Measurements from ENCODE around the gene CTXN2. TPM values are rescaled to one million over a fixed set of nuclear protein-coding genes. Genes with fewer than 3 reads are reported as not detected.

CTXN2 gene
- total and polyA plus RNA-seq, 4 donors, result not detected

DNA sequence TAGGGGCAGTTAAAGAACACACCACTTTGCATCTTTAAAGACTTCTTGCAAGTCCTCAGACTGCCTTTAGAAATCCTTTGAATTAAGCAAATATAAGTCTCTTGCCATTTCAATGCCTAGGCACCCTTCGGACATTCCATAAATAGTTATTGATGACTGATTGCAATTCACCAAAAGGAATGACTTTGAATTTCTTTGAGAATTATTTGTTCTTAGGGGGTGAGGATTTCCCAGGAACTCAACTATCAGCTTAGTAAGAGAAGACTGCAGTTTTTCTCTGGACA is 12.9 kb upstream of the CTXN2 start:
- H3K27me3 ChIP-seq (ENCODE audit: control insufficient read depth in 3 of 3, insufficient read depth in 3 of 3, low read length in 2 of 3), result peaks cover 0 to 25% (median 18%) of the 10 kb centered on the region in 3 donors
- 80 to 91% methylated on average over 1 of the region's 1 CpG for WGBS, 2 donors

DNA sequence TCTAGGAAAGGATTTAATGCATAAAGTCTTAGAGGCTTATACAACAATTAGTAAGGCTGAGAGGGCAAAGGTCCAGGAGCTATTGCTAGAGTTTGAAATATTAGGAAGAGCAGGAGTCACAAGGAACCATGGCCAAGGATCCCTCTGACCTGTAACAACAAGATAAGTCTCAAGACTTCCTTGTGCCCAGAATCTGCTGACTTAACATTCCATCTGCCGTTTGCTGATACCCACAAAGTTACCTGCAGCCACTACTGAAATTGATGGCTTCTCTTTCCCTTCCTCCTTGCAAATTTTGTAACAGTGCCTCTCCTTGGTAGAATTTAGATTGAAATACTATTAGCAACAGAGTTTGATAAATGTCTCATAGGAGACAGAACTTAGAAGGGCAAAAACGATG is 8.7 kb upstream of the CTXN2 start:
- Histone ChIP-seq H3K27me3 (ENCODE audit: control insufficient read depth in 3 of 3, insufficient read depth in 3 of 3, low read length in 2 of 3) (peaks cover 0 to 16% (median 9%) of the 10 kb centered on the region in 3 donors), H3K4me1 (ENCODE audit: control insufficient read depth in 5 of 5, insufficient read depth in 5 of 5, low read length in 5 of 5) (peaks cover 0 to 4% (median 0%) of the 10 kb centered on the region in 5 donors), H3K9ac (ENCODE audit: insufficient read depth in 1 of 2, low read length in 2 of 2) (no peak overlapping the region), H3K9me3 (ENCODE audit: control insufficient read depth in 4 of 4, insufficient read depth in 3 of 4, low read length in 3 of 4) (no peaks in the 10 kb centered on the region), H3K4me3 (no peak overlapping the region), H3K27ac (ENCODE audit: low read depth in 1 of 2, low read length in 1 of 2) (no peak overlapping the region), H3K36me3 (ENCODE audit: control insufficient read depth in 4 of 4, insufficient read depth in 4 of 4, low read length in 4 of 4) (no peaks in the 10 kb centered on the region)
- ATAC-seq (ENCODE audit: insufficient read depth, low FRiP score) (no peak), DNase-seq (no peak)
- TF ChIP-seq, protein P1, sequence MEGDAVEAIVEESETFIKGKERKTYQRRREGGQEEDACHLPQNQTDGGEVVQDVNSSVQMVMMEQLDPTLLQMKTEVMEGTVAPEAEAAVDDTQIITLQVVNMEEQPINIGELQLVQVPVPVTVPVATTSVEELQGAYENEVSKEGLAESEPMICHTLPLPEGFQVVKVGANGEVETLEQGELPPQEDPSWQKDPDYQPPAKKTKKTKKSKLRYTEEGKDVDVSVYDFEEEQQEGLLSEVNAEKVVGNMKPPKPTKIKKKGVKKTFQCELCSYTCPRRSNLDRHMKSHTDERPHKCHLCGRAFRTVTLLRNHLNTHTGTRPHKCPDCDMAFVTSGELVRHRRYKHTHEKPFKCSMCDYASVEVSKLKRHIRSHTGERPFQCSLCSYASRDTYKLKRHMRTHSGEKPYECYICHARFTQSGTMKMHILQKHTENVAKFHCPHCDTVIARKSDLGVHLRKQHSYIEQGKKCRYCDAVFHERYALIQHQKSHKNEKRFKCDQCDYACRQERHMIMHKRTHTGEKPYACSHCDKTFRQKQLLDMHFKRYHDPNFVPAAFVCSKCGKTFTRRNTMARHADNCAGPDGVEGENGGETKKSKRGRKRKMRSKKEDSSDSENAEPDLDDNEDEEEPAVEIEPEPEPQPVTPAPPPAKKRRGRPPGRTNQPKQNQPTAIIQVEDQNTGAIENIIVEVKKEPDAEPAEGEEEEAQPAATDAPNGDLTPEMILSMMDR (IDR thresholded peaks at IDR 0.05; ENCODE audit: control extremely low read depth, extremely low read depth), result no peak
- 56 to 57% methylated on average over 2 of the region's 2 CpGs for WGBS, 2 donors

More for the DNA sequence above, 12.9 kb upstream of the CTXN2 start:
- ATAC-seq (ENCODE audit: insufficient read depth, low FRiP score) (no peak), DNase-seq (no peak)
- Histone ChIP-seq H3K4me3 (no peak overlapping the region), H3K4me1 (ENCODE audit: control insufficient read depth in 5 of 5, insufficient read depth in 5 of 5, low read length in 5 of 5) (peaks cover 0 to 7% (median 0%) of the 10 kb centered on the region in 5 donors), H3K36me3 (ENCODE audit: control insufficient read depth in 4 of 4, insufficient read depth in 4 of 4, low read length in 4 of 4) (no peaks in the 10 kb centered on the region), H3K9me3 (ENCODE audit: control insufficient read depth in 4 of 4, insufficient read depth in 3 of 4, low read length in 3 of 4) (no peaks in the 10 kb centered on the region), H3K9ac (ENCODE audit: insufficient read depth in 1 of 2, low read length in 2 of 2) (no peak overlapping the region), H3K27ac (ENCODE audit: low read depth in 1 of 2, low read length in 1 of 2) (no peak overlapping the region)
- TF ChIP-seq, protein P1 (IDR thresholded peaks at IDR 0.05; ENCODE audit: control extremely low read depth, extremely low read depth), result no peak

DNA sequence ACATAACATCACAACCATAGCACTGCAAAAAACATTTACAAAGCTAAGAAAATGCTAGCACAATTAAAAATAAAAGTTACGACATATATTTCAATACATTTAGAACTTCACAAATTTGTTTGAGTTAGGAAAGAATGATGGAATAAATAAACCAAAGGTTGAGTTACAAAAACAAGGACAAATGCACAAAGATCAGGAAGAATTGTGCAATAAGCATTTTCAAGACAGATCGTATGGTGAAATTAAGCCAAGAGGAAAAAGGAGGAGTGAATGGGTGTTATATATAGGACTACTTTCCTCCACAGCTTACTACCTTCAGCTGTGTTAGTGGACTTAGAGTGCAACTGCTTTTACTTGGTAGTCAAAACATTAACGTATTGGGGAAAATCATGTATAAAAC is 5.9 kb upstream of the CTXN2 start:
- Histone ChIP-seq H3K4me1 (ENCODE audit: control insufficient read depth in 5 of 5, insufficient read depth in 5 of 5, low read length in 5 of 5) (no peaks in the 10 kb centered on the region), H3K9me3 (ENCODE audit: control insufficient read depth in 4 of 4, insufficient read depth in 3 of 4, low read length in 3 of 4) (no peaks in the 10 kb centered on the region), H3K4me3 (no peak overlapping the region), H3K27ac (ENCODE audit: low read depth in 1 of 2, low read length in 1 of 2) (no peak overlapping the region), H3K36me3 (ENCODE audit: control insufficient read depth in 4 of 4, insufficient read depth in 4 of 4, low read length in 4 of 4) (no peaks in the 10 kb centered on the region), H3K9ac (ENCODE audit: insufficient read depth in 1 of 2, low read length in 2 of 2) (no peak overlapping the region), H3K27me3 (ENCODE audit: control insufficient read depth in 3 of 3, insufficient read depth in 3 of 3, low read length in 2 of 3) (peaks cover 0 to 5% (median 0%) of the 10 kb centered on the region in 3 donors)
- TF ChIP-seq, protein P1 (IDR thresholded peaks at IDR 0.05; ENCODE audit: control extremely low read depth, extremely low read depth), result no peak
- WGBS, 2 donors, result 75 to 77% methylated on average over 3 of the region's 3 CpGs
- DNase-seq (no peak), ATAC-seq (ENCODE audit: insufficient read depth, low FRiP score) (no peak)

DNA sequence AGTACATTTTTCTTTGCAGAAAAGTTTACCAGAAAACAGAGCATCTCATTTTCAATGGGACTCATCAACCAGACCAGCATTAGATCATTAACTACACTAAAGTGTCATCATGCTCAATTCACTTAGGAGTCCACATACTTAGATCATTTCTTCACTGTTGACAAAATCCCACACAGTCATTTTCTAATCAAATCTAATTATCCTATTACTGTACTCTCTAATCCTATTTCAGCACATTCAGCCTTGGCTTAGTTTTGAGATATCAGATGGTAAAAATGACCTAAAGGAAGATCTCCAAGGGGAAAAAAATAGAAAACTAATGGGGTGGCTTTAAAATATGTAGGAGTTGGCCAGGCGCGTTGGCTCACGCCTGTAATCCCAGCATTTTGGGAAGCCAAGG is 5.2 kb upstream of the CTXN2 start:
- Histone ChIP-seq H3K36me3 (ENCODE audit: control insufficient read depth in 4 of 4, insufficient read depth in 4 of 4, low read length in 4 of 4) (no peaks in the 10 kb centered on the region), H3K27me3 (ENCODE audit: control insufficient read depth in 3 of 3, insufficient read depth in 3 of 3, low read length in 2 of 3) (peaks cover 0 to 1% (median 0%) of the 10 kb centered on the region in 3 donors), H3K9me3 (ENCODE audit: control insufficient read depth in 4 of 4, insufficient read depth in 3 of 4, low read length in 3 of 4) (no peaks in the 10 kb centered on the region), H3K9ac (ENCODE audit: insufficient read depth in 1 of 2, low read length in 2 of 2) (no peak overlapping the region), H3K27ac (ENCODE audit: low read depth in 1 of 2, low read length in 1 of 2) (no peak overlapping the region), H3K4me1 (ENCODE audit: control insufficient read depth in 5 of 5, insufficient read depth in 5 of 5, low read length in 5 of 5) (peaks cover 0 to 1% (median 0%) of the 10 kb centered on the region in 5 donors), H3K4me3 (no peak overlapping the region)
- ATAC-seq (ENCODE audit: insufficient read depth, low FRiP score), result no peak
- DNase-seq, result no peak
- TF ChIP-seq, protein P1 (IDR thresholded peaks at IDR 0.05; ENCODE audit: control extremely low read depth, extremely low read depth), result no peak
- 97 to 98% methylated on average over 3 of the region's 3 CpGs for WGBS, 2 donors
